NT2/D1 (cell line): ENCODE measurements around the gene TGFBR2.

Experiments used
- DNase-seq: peaks from one replicate; pipeline ENCODE4 v3.0.0-alpha.2; 2011; ENCODE audit warnings: low read depth, low spot score
- H3K27me3 ChIP-seq: 2 replicates; pipeline ENCODE4 v1.6.0; 2011; ENCODE audit warnings: mild to moderate bottlenecking; ENCODE audit not compliant: insufficient read length, insufficient read depth
- H3K36me3 ChIP-seq: 2 replicates; pipeline ENCODE4 v1.6.1; 2011; ENCODE audit warnings: mild to moderate bottlenecking, low read length, mixed read lengths; ENCODE audit not compliant: insufficient read depth, insufficient read length
- H3K4me1 ChIP-seq: 2 replicates; pipeline ENCODE4 v1.5.1; 2011; ENCODE audit not compliant: insufficient read depth, insufficient read length
- H3K4me3 ChIP-seq: 2 replicates; pipeline ENCODE4 v1.5.1; 2011; ENCODE audit warnings: low read depth; ENCODE audit not compliant: insufficient read length
- H3K9ac ChIP-seq: 2 replicates; pipeline ENCODE4 v1.6.0; 2011; ENCODE audit warnings: low read depth; ENCODE audit not compliant: insufficient read length
- H3K9me3 ChIP-seq: 2 replicates; pipeline ENCODE4 v1.5.1; 2011; ENCODE audit warnings: mild to moderate bottlenecking, low read length; ENCODE audit not compliant: insufficient read depth
- SUZ12 ChIP-seq: IDR thresholded peaks from 2 replicates; pipeline ENCODE4 v1.6.1; 2011; ENCODE audit not compliant: insufficient read length, insufficient read depth; ENCODE audit errors: extremely low read depth
- YY1 ChIP-seq: IDR thresholded peaks from 2 replicates; pipeline ENCODE4 v1.6.1; 2011; ENCODE audit not compliant: insufficient read length, insufficient read depth
- ZNF274 ChIP-seq: IDR thresholded peaks from 2 replicates; pipeline ENCODE4 v1.6.1; 2011; ENCODE audit warnings: mild to moderate bottlenecking, low read depth, low read length

The TGFBR2 gene

GRCh38 chr3:30721314-30721634, 114.9 kb downstream of the TGFBR2 start:
- Histone ChIP-seq H3K4me1 (no peaks in the 10 kb centered on the region), H3K9me3 (no peaks in the 10 kb centered on the region), H3K9ac (no peak overlapping the region), H3K36me3 (no peaks in the 10 kb centered on the region), H3K4me3 (no peak overlapping the region), H3K27me3 (no peaks in the 10 kb centered on the region)
- no peak for DNase-seq
- TF ChIP-seq YY1 = no peak
- no peak for TF ChIP-seq ZNF274
- no peak for TF ChIP-seq SUZ12

- no peaks in the 10 kb centered on the region for H3K27me3 ChIP-seq
- TF ChIP-seq SUZ12 = no peak
- TF ChIP-seq ZNF274 = no peak
- no peak for TF ChIP-seq YY1
Measured at GRCh38 chr3:30723211-30723610, 116.8 kb downstream of the TGFBR2 start.

GRCh38 chr3:30724863-30725262, 118.5 kb downstream of the TGFBR2 start:
- H3K4me3 ChIP-seq = no peak overlapping the region
- DNase-seq = no peak
- no peaks in the 10 kb centered on the region for H3K36me3 ChIP-seq
- TF ChIP-seq ZNF274 = no peak
- TF ChIP-seq YY1 = no peak
- no peak for TF ChIP-seq SUZ12
- no peaks in the 10 kb centered on the region for H3K9me3 ChIP-seq
- no peak overlapping the region for H3K9ac ChIP-seq
- no peaks in the 10 kb centered on the region for H3K27me3 ChIP-seq
- H3K4me1 ChIP-seq = no peaks in the 10 kb centered on the region

More at GRCh38 chr3:30723211-30723610, 116.8 kb downstream of the TGFBR2 start:
- H3K4me1 ChIP-seq = no peaks in the 10 kb centered on the region
- no peak for DNase-seq
- no peaks in the 10 kb centered on the region for H3K9me3 ChIP-seq
- H3K36me3 ChIP-seq = no peaks in the 10 kb centered on the region
- no peak overlapping the region for H3K4me3 ChIP-seq
- no peak overlapping the region for H3K9ac ChIP-seq

- Histone ChIP-seq H3K9me3 (no peaks in the 10 kb centered on the region), H3K27me3 (no peaks in the 10 kb centered on the region), H3K4me1 (no peaks in the 10 kb centered on the region), H3K36me3 (no peaks in the 10 kb centered on the region), H3K4me3 (no peak overlapping the region), H3K9ac (no peak overlapping the region)
- TF ChIP-seq ZNF274 (no peak), YY1 (no peak), SUZ12 (no peak)
- no peak for DNase-seq
Measured at GRCh38 chr3:30728143-30728542, 121.7 kb downstream of the TGFBR2 start.

- DNase-seq = no peak
- Histone ChIP-seq H3K27me3 (no peaks in the 10 kb centered on the region), H3K36me3 (no peaks in the 10 kb centered on the region), H3K4me1 (no peaks in the 10 kb centered on the region), H3K9me3 (no peaks in the 10 kb centered on the region), H3K9ac (no peak overlapping the region), H3K4me3 (no peak overlapping the region)
- no peak for TF ChIP-seq ZNF274
- no peak for TF ChIP-seq SUZ12
- no peak for TF ChIP-seq YY1
Measured at GRCh38 chr3:30729512-30729911, 123.1 kb downstream of the TGFBR2 start.

- no peak for DNase-seq
- no peaks in the 10 kb centered on the region for H3K4me1 ChIP-seq
- H3K4me3 ChIP-seq = no peak overlapping the region
- TF ChIP-seq YY1 (no peak), ZNF274 (no peak), SUZ12 (no peak)
- H3K9me3 ChIP-seq = no peaks in the 10 kb centered on the region
- no peaks in the 10 kb centered on the region for H3K36me3 ChIP-seq
- no peak overlapping the region for H3K9ac ChIP-seq
- H3K27me3 ChIP-seq = no peaks in the 10 kb centered on the region
Measured at GRCh38 chr3:30729936-30730335, 123.5 kb downstream of the TGFBR2 start.

- H3K9ac ChIP-seq = no peak overlapping the region
- H3K9me3 ChIP-seq = no peaks in the 10 kb centered on the region
- TF ChIP-seq ZNF274 = no peak
- no peak for TF ChIP-seq SUZ12
- no peak for TF ChIP-seq YY1
- H3K27me3 ChIP-seq = no peaks in the 10 kb centered on the region
- DNase-seq = no peak
- no peaks in the 10 kb centered on the region for H3K36me3 ChIP-seq
- no peak overlapping the region for H3K4me3 ChIP-seq
- H3K4me1 ChIP-seq = no peaks in the 10 kb centered on the region
Measured at GRCh38 chr3:30730967-30731366, 124.6 kb downstream of the TGFBR2 start.

- H3K27me3 ChIP-seq = no peaks in the 10 kb centered on the region
Measured at GRCh38 chr3:30733209-30733608, 126.8 kb downstream of the TGFBR2 start.

More at GRCh38 chr3:30733209-30733608, 126.8 kb downstream of the TGFBR2 start:
- no peaks in the 10 kb centered on the region for H3K9me3 ChIP-seq
- no peak overlapping the region for H3K4me3 ChIP-seq
- DNase-seq = no peak
- H3K4me1 ChIP-seq = no peaks in the 10 kb centered on the region
- H3K36me3 ChIP-seq = no peaks in the 10 kb centered on the region
- no peak for TF ChIP-seq YY1
- TF ChIP-seq ZNF274 = no peak
- TF ChIP-seq SUZ12 = no peak
- H3K9ac ChIP-seq = no peak overlapping the region
